NCI-H345 treated with DMSO at 0.1 percent for 48 hours (cell line): ENCODE data around the gene FLYWCH2.

ENCODE experiments used
- DNase-seq: peaks from one replicate; lab custom pipeline; 2025; ENCODE audit not compliant: unreplicated experiment; lab: John Stamatoyannopoulos, UW

FLYWCH2 gene

GRCh38 chr16:2853531-2854073, 29.4 kb upstream of the FLYWCH2 start:
- DNase-seq, result no peak

- no peak for DNase-seq
Observed at GRCh38 chr16:2854700-2855309, 28.2 kb upstream of the FLYWCH2 start.

- no peak for DNase-seq
Observed at GRCh38 chr16:2855536-2855935, 27.5 kb upstream of the FLYWCH2 start.

- DNase-seq, result no peak
Observed at GRCh38 chr16:2856061-2856670, 26.8 kb upstream of the FLYWCH2 start.

- no peak for DNase-seq
Observed at GRCh38 chr16:2856686-2857450, 26.1 kb upstream of the FLYWCH2 start.

GRCh38 chr16:2857451-2858244, 25.4 kb upstream of the FLYWCH2 start, which contains the start of gene PRSS22:
Gene PRSS22 (minus strand): TSS chr16:2858170. CDS start chr16:2858104, 66 bp downstream.
- DNase-seq, result no peak

GRCh38 chr16:2858245-2859025, 24.6 kb upstream of the FLYWCH2 start:
- DNase-seq, result no peak

- DNase-seq, result no peak
Observed at GRCh38 chr16:2859686-2860265, 23.2 kb upstream of the FLYWCH2 start.

GRCh38 chr16:2860826-2861567, 22.0 kb upstream of the FLYWCH2 start:
- no peak for DNase-seq

GRCh38 chr16:2865651-2866050, 17.4 kb upstream of the FLYWCH2 start:
- DNase-seq, result no peak

- no peak for DNase-seq
Observed at GRCh38 chr16:2866431-2866830, 16.6 kb upstream of the FLYWCH2 start.

- no peak for DNase-seq
Observed at GRCh38 chr16:2867661-2867986, 15.4 kb upstream of the FLYWCH2 start.

- DNase-seq, result peak; percentile 92
Observed at GRCh38 chr16:2867987-2868789, 14.8 kb upstream of the FLYWCH2 start.

GRCh38 chr16:2871926-2872325, 11.1 kb upstream of the FLYWCH2 start:
- DNase-seq, result no peak

GRCh38 chr16:2874032-2874911, 8.7 kb upstream of the FLYWCH2 start:
- no peak for DNase-seq

- DNase-seq, result peak; percentile 74
Observed at GRCh38 chr16:2874912-2875362, 8.1 kb upstream of the FLYWCH2 start.

GRCh38 chr16:2879854-2880508, 3.0 kb upstream of the FLYWCH2 start:
- no peak for DNase-seq
